GM23248 (cell line): ENCODE results near the gene MAD2L2. TPM values are rescaled to one million over a fixed set of nuclear protein-coding genes. Genes with fewer than 3 reads are reported as not detected.
A peak's percentile ranks its signal among the peaks of the same experiment; 100 is the strongest.

ENCODE experiments used
- DNase-seq: peaks from one replicate; pipeline ENCODE4 v3.0.0-alpha.2; 2015
- H2AFZ ChIP-seq: fragments of 200-600 bp; sonication (generic); 2 replicates; pipeline ENCODE4 v1.6.1; 2016; ENCODE audit warnings: antibody characterized with exemption
- H3F3A ChIP-seq: fragments of 200-600 bp; sonication (generic); 2 replicates; pipeline ENCODE4 v1.6.1; 2016; ENCODE audit warnings: mild to moderate bottlenecking, antibody characterized with exemption, mixed run types; ENCODE audit not compliant: insufficient read depth
- H3K27ac ChIP-seq: fragments of 200-600 bp; sonication (generic); 2 replicates; pipeline ENCODE4 v1.5.1; 2016; ENCODE audit warnings: mild to moderate bottlenecking
- H3K27me3 ChIP-seq: fragments of 200-600 bp; sonication (generic); replicated peaks from 2 replicates; pipeline ENCODE4 v1.6.1; 2016; ENCODE audit warnings: mild to moderate bottlenecking; ENCODE audit not compliant: insufficient read depth
- H3K36me3 ChIP-seq: fragments of 200-600 bp; sonication (generic); 2 replicates; pipeline ENCODE4 v1.6.1; 2016; ENCODE audit warnings: low read depth, mild to moderate bottlenecking
- H3K4me1 ChIP-seq: fragments of 200-600 bp; sonication (generic); 2 replicates; pipeline ENCODE4 v1.6.1; 2016; ENCODE audit warnings: mild to moderate bottlenecking; ENCODE audit not compliant: insufficient read depth
- H3K4me2 ChIP-seq: fragments of 200-600 bp; sonication (generic); one replicate; pipeline ENCODE4 v1.6.1; 2016; ENCODE audit warnings: mild to moderate bottlenecking; ENCODE audit not compliant: unreplicated experiment
- H3K4me3 ChIP-seq: fragments of 200-600 bp; sonication (generic); 2 replicates; pipeline ENCODE4 v1.5.1; 2016; ENCODE audit warnings: mild to moderate bottlenecking
- H3K79me2 ChIP-seq: fragments of 200-600 bp; sonication (generic); 2 replicates; pipeline ENCODE4 v1.6.1; 2016; ENCODE audit warnings: mild to moderate bottlenecking; ENCODE audit not compliant: insufficient read depth
- H3K9ac ChIP-seq: fragments of 200-600 bp; sonication (generic); 2 replicates; pipeline ENCODE4 v1.6.1; 2016; ENCODE audit warnings: mild to moderate bottlenecking
- H3K9me2 ChIP-seq: fragments of 200-600 bp; sonication (generic); 2 replicates; pipeline ENCODE4 v1.6.1; 2016; ENCODE audit warnings: mixed run types, mild to moderate bottlenecking, moderate library complexity; ENCODE audit not compliant: insufficient read depth
- H3K9me3 ChIP-seq: fragments of 200-600 bp; sonication (generic); one replicate; pipeline ENCODE4 v1.6.1; 2017; ENCODE audit warnings: low read depth
- H4K20me1 ChIP-seq: fragments of 200-600 bp; sonication (generic); 2 replicates; pipeline ENCODE4 v1.6.0; 2016; ENCODE audit not compliant: insufficient read depth
- EZH2 ChIP-seq: fragments of 200-600 bp; sonication (generic); IDR thresholded peaks from 2 replicates; pipeline ENCODE4 v1.6.1; 2018; ENCODE audit warnings: antibody characterized with exemption, mild to moderate bottlenecking; ENCODE audit not compliant: insufficient read depth, poor library complexity, severe bottlenecking
- EZH2phosphoT487 ChIP-seq: fragments of 200-600 bp; sonication (generic); IDR thresholded peaks from 2 replicates; pipeline ENCODE4 v1.6.1; 2018; ENCODE audit warnings: antibody characterized with exemption, moderate library complexity, mild to moderate bottlenecking, low read depth; ENCODE audit not compliant: insufficient read depth
- WGBS, 2 experiments: methylation state at CpG; one replicate each; pipeline ENCODE4 v1.1.6; 2015 to 2017; ENCODE audit warnings: low lambda C conversion rate in 2 of 2, low coverage in 1 of 2; ENCODE audit errors: missing lambda C conversion rate in 2 of 2; 5-methylcytosine and 5-hydroxymethylcytosine counted together
- in situ Hi-C: fragments of 300-500 bp; cut with MboI; formaldehyde crosslinking; loops from 2 replicates; pipeline ENCODE4 v1.15.0; 2020
- polyA plus RNA-seq: library from polyadenylated mRNA; unstranded; fragments of >200 nt; fragmentation: Nextera tagmentation; extraction: Ambion mirVana; gene quantifications from 2 replicates; pipeline ENCODE4 v1.2.1, GENCODE V29; 2016
- total RNA-seq: library from RNA; depleted of rRNA; stranded (reverse); fragments of >200 nt; shearing (Covaris generic); gene quantifications from 2 replicates; pipeline ENCODE4 v1.2.3, GENCODE V29; 2014

Gene MAD2L2
- total and polyA plus RNA-seq, 2 experiments from 2014 or later: 61.2 to 70.6 TPM

DNA sequence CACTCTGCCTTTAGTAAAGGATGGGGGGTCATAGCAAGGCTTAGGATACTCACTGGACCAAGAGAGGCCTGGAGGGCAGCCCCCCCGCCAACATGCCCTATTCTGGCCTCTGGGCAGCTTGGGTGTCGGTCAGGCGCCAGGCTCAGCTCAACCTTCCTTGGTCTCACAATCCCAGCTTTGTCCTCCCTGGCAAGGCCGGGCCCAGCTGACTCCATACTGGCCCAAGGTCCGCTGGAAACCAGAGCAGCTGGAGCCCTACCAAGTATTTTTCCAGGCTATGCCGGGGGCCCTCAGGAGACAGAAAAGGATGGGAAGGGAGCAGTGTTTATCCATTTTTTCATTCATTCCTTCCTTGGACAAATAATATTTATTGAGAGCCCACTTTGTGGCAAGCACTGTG lies 32.9 kb downstream of the MAD2L2 start:
- no peak for DNase-seq
- no peaks in the 10 kb centered on the region for H3K36me3 ChIP-seq
- H3K4me3 ChIP-seq: no peak overlapping the region
- no peak overlapping the region for H2AFZ ChIP-seq
- no peaks in the 10 kb centered on the region for H3K9me3 ChIP-seq
- 70 to 77% methylated on average over 6 of the region's 6 CpGs for WGBS, 2 experiments
- H3K27me3 ChIP-seq: no peaks in the 10 kb centered on the region
- H3K9ac ChIP-seq: no peak overlapping the region
- in situ Hi-C loops: no loop called here
- H3K4me1 ChIP-seq: no peaks in the 10 kb centered on the region
- no peaks in the 10 kb centered on the region for H4K20me1 ChIP-seq
- H3K79me2 ChIP-seq: no peaks in the 10 kb centered on the region
- TF ChIP-seq EZH2phosphoT487: no peak
- no peaks in the 10 kb centered on the region for H3F3A ChIP-seq
- no peak overlapping the region for H3K27ac ChIP-seq
- H3K9me2 ChIP-seq: no peaks in the 10 kb centered on the region
- H3K4me2 ChIP-seq: no peak overlapping the region

DNA sequence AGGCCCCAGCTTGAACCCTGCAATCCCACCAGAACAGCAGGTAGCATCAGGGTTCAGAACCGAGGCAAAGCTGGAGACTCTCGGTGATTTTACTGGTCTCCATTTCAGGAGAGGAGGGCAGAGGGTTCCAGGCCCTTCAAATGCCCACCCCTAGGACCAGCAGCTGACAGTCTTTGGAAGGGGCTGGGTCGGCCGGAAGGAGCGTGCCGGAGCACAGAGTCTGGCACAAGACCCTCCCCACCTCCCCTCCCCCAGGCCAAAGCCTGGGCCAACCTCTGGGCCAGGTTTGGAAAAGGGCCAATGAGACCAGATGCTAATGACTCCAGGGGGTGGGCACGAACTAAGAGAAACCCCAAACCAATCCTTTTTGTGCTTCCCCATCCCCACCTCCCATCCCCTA lies 33.6 kb downstream of the MAD2L2 start:
- no peak for TF ChIP-seq EZH2
- TF ChIP-seq EZH2phosphoT487: no peak
- H3K9ac ChIP-seq: no peak overlapping the region
- H2AFZ ChIP-seq: no peak overlapping the region
- H3K4me3 ChIP-seq: no peak overlapping the region
- no peaks in the 10 kb centered on the region for H3K36me3 ChIP-seq
- no peaks in the 10 kb centered on the region for H4K20me1 ChIP-seq
- no peaks in the 10 kb centered on the region for H3F3A ChIP-seq
- no peak overlapping the region for H3K4me2 ChIP-seq
- H3K9me3 ChIP-seq: no peaks in the 10 kb centered on the region
- no peak overlapping the region for H3K27ac ChIP-seq
- no peaks in the 10 kb centered on the region for H3K79me2 ChIP-seq
- in situ Hi-C loops: no loop called here
- 62 to 81% methylated on average over 5 to 7 of the region's 7 CpGs for WGBS, 2 experiments
- no peaks in the 10 kb centered on the region for H3K9me2 ChIP-seq
- no peaks in the 10 kb centered on the region for H3K27me3 ChIP-seq
- no peaks in the 10 kb centered on the region for H3K4me1 ChIP-seq
- DNase-seq: no peak

DNA sequence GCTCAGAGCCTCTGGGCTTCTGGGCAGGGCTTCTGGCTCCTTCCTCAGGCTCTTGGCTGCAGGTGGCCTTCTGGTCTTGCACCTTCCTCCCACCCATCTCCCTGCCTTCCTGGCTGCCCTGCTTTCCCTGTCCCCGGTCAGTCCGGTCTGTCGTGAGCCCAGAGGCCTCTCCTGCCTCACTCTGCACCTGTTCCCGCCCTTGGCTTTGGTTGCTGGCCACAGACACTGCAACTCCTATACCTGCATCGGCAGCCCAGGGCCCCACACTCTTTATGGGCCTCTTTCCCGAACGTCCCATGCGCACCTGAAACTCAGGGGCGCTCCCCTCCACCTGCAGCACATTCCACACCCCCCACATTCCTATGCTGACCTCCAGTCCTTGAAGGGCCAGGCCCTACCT lies 34.6 kb downstream of the MAD2L2 start:
- in situ Hi-C loops: no loop called here
- Histone ChIP-seq H2AFZ (no peak overlapping the region), H3K79me2 (no peaks in the 10 kb centered on the region), H3K36me3 (no peaks in the 10 kb centered on the region), H3K4me1 (no peaks in the 10 kb centered on the region), H3K4me3 (no peak overlapping the region), H3K9ac (no peak overlapping the region), H3K27me3 (no peaks in the 10 kb centered on the region), H3F3A (no peaks in the 10 kb centered on the region), H3K9me3 (no peaks in the 10 kb centered on the region), H3K9me2 (no peaks in the 10 kb centered on the region), H3K4me2 (no peak overlapping the region), H3K27ac (no peak overlapping the region), H4K20me1 (no peaks in the 10 kb centered on the region)
- TF ChIP-seq EZH2 (no peak), EZH2phosphoT487 (no peak)
- no peak for DNase-seq
- WGBS, 2 experiments: 62 to 70% methylated on average over 9 of the region's 9 CpGs

DNA sequence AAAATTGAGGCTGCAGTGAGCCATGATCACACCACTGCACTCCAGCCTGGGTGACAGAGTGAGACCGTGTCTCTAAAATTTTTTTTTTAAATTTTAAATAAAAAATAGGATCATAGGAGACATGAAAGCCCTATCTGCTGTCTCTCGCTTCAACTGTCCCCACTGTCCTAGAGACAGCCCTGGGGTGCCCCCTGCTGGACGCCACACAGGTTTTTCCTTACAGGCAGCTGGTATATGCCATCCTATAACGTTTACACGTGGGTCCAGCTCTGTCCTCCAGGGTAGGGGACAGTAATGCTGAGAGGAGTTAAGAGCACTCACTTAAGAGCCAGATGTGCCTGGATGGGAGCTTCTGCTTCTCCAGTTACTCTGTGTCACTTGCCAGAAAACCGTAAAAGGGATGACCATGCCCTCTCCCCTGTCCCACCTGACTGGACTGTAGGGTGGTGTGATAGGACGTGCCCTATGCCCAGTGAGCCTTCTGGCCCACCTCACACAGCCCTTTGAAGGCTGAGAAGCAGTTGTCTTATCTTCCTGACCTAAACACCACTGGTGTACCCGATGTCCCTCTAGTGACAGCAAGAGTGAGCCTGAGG lies 35.2 kb downstream of the MAD2L2 start:
- 19 to 22% methylated on average over 8 of the region's 8 CpGs for WGBS, 2 experiments
- in situ Hi-C loops: no loop called here

DNA sequence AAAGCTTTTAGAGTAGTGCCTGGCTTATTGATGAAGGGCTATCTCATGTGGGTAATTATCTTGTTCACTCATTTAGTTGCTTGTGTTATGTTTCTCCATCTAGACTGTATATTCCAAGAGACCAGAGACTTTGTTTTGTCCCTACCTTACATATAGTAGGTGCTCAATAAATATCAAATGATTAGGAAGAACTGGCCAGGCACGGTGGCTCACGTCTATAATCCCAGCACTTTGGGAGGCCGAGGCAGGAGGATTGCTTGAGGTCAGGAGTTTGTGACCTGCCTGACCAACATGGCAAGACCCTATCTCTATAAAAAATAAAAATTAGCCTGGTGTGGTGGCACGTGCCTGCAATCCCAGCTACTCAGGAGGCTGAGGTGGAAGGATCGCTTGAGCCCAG lies 35.7 kb downstream of the MAD2L2 start:
- TF ChIP-seq EZH2phosphoT487 (no peak), EZH2 (no peak)
- H3K27me3 ChIP-seq: no peaks in the 10 kb centered on the region
- H3K36me3 ChIP-seq: no peaks in the 10 kb centered on the region
- no peak overlapping the region for H3K9ac ChIP-seq
- H3K9me2 ChIP-seq: no peaks in the 10 kb centered on the region
- in situ Hi-C loops: no loop called here
- no peak overlapping the region for H3K27ac ChIP-seq
- no peaks in the 10 kb centered on the region for H3K9me3 ChIP-seq
- DNase-seq: no peak
- WGBS, 2 experiments: 77 to 84% methylated on average over 5 of the region's 5 CpGs
- no peaks in the 10 kb centered on the region for H3K4me1 ChIP-seq
- H2AFZ ChIP-seq: no peak overlapping the region
- no peak overlapping the region for H3K4me3 ChIP-seq
- no peaks in the 10 kb centered on the region for H3K79me2 ChIP-seq
- H3F3A ChIP-seq: no peaks in the 10 kb centered on the region
- H3K4me2 ChIP-seq: no peak overlapping the region
- no peaks in the 10 kb centered on the region for H4K20me1 ChIP-seq

More for the DNA sequence above, 35.2 kb downstream of the MAD2L2 start:
- H3K4me2 ChIP-seq: no peak overlapping the region
- no peak overlapping the region for H2AFZ ChIP-seq
- no peak for TF ChIP-seq EZH2phosphoT487
- no peak for TF ChIP-seq EZH2
- no peaks in the 10 kb centered on the region for H3F3A ChIP-seq
- no peaks in the 10 kb centered on the region for H3K9me3 ChIP-seq
- H3K36me3 ChIP-seq: no peaks in the 10 kb centered on the region
- peak; percentile 83 for DNase-seq
- no peaks in the 10 kb centered on the region for H3K4me1 ChIP-seq
- no peak overlapping the region for H3K27ac ChIP-seq
- H3K27me3 ChIP-seq: no peaks in the 10 kb centered on the region
- no peaks in the 10 kb centered on the region for H3K9me2 ChIP-seq
- H3K4me3 ChIP-seq: no peak overlapping the region
- no peaks in the 10 kb centered on the region for H4K20me1 ChIP-seq
- H3K9ac ChIP-seq: no peak overlapping the region
- no peaks in the 10 kb centered on the region for H3K79me2 ChIP-seq
